GM19328 (cell line): ENCODE measurements around the gene DPP4.
"Not testable (repeated sequence)": the region's sequence is repeated elsewhere in the genome, so short reads cannot be mapped to it uniquely, and the experiment has no call there.

Source experiments
- ATAC-seq: cut with Tn5 transposase; IDR thresholded peaks from one replicate; pipeline ENCODE4 v1.9.1; 2021; ENCODE audit warnings: mild to moderate bottlenecking, moderate library complexity; ENCODE audit not compliant: unreplicated experiment

DPP4 gene

DNA sequence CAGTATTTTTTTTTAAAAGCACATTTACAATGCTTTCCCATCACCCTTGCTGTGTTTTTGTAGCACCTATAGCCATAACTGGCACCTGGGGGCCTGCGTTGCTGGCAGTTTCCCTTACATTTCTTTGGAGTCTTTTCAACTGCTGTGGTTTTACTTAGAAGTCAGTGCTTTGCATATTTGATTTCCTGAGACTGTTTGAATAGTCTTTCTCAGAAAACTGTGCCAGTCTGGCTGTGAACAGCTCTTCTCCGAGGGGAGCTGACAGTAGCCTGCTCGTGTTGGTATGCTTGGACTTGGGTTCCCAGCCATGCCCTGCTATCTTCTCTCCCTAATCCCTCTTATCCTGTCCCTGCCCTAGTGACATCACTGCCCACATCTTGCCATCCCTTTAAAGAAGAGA is 81.5 kb downstream of the DPP4 start:
- ATAC-seq = no peak

DNA sequence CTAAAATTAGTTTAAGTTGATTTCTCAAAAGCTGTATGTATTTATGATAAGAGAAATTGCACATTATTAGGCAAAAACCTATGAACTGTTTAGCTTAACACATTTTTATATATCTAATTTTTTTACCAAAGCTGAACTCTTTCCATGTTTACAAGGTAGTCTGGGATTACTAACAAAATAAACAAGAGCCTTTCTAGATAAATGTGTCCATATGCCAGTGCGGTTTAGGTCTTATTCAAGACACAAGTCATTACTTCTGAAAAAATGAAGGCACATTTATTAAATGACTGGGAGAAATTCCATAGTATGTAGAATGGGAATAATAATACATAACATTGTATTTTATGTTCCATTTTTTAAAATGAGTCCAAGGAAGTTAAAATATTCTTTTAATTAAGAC is 82.0 kb downstream of the DPP4 start:
- no peak for ATAC-seq

- ATAC-seq = no peak
Observed at GRCh38 chr2:161990741-161991140, 83.3 kb downstream of the DPP4 start.

GRCh38 chr2:161990036-161990435 is 84.0 kb downstream of the DPP4 start:
- ATAC-seq = no peak

GRCh38 chr2:161988589-161988988 is 85.4 kb downstream of the DPP4 start:
- ATAC-seq = no peak

- no peak for ATAC-seq
Observed at GRCh38 chr2:161987311-161987710, 86.7 kb downstream of the DPP4 start.

DNA sequence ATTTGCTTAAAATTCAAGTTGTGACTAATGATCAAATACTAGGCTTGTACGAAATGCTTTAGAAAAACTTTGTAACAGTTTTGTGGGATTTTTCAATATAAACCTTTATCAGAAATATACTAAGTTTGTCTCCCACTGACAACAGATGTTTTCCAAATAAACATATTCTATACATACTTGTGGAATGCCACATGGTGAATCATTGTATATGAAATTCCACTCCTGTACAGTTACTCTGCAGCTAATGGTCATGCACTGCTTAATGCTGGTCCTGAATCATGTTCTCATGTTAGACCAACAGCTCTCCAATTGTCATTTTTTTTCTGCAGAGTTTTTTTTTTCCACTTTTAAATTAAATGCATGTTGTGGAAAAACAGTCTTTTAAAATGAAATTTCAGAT is 90.1 kb downstream of the DPP4 start:
- no peak for ATAC-seq

DNA sequence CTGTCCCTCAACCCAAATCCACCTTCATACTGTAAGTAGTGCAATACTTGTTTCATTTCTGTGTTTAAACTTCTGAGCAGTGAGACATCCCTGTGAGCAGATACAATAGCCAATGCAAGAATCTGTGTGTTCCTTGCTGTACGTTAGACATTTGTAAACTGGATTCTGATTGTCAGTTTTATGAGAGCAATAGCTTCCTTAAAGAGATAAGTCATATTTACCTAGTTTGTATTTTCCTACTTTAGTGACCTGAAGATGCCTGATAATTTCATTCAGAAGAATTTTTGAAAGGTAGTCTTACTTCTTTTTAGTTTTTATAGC is 90.7 kb downstream of the DPP4 start:
- no peak for ATAC-seq

GRCh38 chr2:161982548-161983330 is 91.3 kb downstream of the DPP4 start:
- ATAC-seq = no peak

DNA sequence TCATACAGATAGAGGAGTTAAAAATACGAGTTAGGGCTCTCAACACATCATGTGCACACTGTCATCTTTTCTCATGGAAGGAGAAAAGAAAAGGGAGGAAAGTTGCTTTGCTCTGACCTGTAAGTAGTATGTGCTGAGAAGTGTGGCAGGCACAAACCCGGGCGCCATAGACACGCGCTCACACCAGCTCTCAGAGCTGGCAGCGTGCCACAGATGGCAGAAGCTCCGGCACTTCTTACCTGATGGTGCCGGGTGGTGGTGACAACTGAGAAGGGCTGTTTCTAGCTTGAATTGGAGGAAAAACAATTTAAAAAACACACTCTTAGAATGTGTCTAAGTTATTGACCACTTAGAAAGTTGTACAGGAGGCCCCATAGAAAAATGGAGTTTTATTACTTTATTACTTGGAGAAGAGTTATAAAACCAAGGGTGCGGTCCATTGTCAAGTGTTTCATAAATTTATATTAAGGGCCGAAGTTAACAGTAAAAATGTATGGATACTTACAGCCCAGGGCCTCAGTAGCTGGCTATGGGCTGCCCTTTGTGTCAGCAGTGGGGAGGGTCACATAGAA is 92.2 kb downstream of the DPP4 start:
- ATAC-seq = no peak

- ATAC-seq = no peak
Observed at GRCh38 chr2:161980976-161981375, 93.0 kb downstream of the DPP4 start.

DNA sequence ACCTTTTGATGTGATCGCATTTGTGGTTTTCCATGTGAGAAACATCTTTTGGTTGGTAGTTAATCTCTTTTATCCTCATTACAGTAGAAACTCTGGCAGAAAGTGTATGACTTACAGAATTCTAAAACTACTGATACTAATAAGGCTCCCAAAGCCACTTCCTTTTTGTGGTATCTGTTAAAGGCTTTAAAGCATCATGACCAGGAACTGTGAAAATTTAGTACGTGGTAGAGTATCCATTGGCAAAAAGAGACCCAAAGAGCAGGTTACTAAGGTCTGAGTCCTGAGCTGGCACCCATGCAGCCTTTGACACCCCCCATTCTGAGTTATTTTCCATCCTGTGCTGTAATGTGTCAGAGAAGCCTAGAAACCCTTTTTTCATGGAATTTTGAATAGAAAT is 94.5 kb downstream of the DPP4 start:
- ATAC-seq = no peak

DNA sequence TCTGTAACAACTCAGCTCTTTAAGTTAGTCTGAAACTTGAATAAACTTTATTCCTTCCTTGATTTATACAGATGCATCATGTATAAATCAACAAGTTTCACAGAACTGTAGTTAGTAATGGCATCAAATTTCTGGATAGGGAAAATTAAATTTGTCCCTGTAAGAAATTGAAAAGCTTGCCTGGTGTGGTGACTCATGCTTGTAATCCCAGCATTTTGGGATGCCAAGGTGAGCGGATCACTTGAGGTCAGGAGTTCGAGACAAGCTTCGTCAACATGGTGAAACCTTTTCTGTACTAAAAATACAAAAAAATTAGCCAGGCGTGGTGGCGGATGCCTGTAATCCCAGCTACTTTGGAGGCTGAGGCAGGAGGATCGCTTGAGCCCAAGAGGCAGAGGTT is 96.1 kb downstream of the DPP4 start:
- ATAC-seq = not testable (repeated sequence)

- no peak for ATAC-seq
Observed at GRCh38 chr2:161976917-161977316, 97.1 kb downstream of the DPP4 start.

- ATAC-seq = no peak
Observed at GRCh38 chr2:161976295-161976694, 97.7 kb downstream of the DPP4 start.

GRCh38 chr2:161975813-161976160 is 98.2 kb downstream of the DPP4 start:
- ATAC-seq = no peak

- no peak for ATAC-seq
Observed at GRCh38 chr2:161975062-161975812, 98.8 kb downstream of the DPP4 start.

DNA sequence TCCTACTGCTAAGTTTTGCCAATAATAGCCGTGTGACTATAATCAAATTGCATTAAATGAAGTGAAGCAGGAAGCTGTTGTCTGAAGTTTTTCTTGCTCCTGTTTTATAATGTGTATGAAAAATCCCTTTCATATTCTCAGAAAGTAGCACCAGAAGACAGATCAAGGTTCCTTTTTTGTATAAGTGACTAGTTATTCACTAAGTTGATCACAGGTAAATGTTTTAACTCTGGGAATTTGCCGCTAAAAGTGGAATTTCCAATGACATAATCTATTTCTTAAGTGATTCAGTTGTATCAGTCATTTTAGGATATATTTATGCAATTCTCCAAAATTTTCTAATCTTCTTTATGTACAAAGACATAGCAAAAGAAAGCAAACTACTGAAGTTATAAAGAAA is 99.6 kb downstream of the DPP4 start:
- no peak for ATAC-seq

GRCh38 chr2:161972866-161973265 is 101.1 kb downstream of the DPP4 start:
- ATAC-seq = no peak

DNA sequence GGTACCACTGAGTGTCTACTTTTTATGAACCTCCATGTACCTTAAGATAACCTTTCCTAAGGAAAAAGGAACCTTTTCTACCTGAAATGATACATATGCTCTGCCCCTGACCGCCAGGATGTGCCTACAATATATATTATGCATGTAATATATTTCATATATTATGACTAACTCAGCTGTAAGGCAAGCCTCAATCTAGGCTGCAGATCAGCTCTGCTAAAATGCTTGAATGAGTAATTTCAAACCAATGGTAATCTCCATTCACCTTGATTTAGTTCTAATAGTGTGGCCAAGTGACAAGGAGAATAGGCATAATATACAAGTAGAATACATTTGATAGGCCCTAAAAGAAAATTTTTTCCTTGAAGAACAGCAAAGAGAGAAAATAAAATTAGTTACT is 101.8 kb downstream of the DPP4 start:
- no peak for ATAC-seq

GRCh38 chr2:161971551-161971950 is 102.5 kb downstream of the DPP4 start:
- no peak for ATAC-seq

- no peak for ATAC-seq
Observed at GRCh38 chr2:161969159-161969558, 104.9 kb downstream of the DPP4 start.
